ENCODE results near the gene RPP30.
A peak's percentile ranks its signal among the peaks of the same experiment; 100 is the strongest.
"Not testable (repeated sequence)": the region's sequence is repeated elsewhere in the genome, so short reads cannot be mapped to it uniquely, and the experiment has no call there.

The RPP30 gene

GRCh38 chr10:90866050-90866598 is 5.7 kb upstream of the RPP30 start:
- DNase-seq (ENCODE audit: insufficient read length, low spot score) (no peak), FAIRE-seq (peak; percentile 39)

DNA sequence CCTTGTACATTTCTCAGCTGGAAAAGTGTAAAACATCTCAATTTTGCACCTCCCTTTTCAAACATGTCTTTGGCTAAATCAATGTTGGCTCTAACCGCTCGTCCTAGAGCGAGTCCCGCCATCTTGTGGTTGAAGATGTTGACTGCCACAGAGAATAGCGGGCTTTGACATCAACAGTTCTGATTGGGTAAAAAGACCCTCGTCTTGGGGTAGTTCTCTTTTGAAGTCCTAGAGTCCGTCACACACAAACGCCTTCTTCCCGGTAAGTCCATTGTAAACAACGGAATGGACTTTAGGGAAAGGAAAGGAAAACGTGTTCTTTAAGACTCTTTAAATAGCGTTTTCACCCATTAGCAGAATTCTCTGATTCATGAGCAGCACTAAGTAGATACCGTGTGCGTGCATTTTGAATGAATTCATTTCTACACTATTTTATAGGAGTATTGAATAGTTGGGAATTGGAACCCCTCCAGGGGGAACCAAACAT is 452 bp upstream of the RPP30 start:
- FAIRE-seq, result no peak
- DNase-seq (ENCODE audit: insufficient read length, low spot score), result no peak

- FAIRE-seq (no peak), DNase-seq (ENCODE audit: insufficient read length, low spot score) (no peak)
Observed at GRCh38 chr10:90872648-90873020, 860 bp downstream of the RPP30 start.

DNA sequence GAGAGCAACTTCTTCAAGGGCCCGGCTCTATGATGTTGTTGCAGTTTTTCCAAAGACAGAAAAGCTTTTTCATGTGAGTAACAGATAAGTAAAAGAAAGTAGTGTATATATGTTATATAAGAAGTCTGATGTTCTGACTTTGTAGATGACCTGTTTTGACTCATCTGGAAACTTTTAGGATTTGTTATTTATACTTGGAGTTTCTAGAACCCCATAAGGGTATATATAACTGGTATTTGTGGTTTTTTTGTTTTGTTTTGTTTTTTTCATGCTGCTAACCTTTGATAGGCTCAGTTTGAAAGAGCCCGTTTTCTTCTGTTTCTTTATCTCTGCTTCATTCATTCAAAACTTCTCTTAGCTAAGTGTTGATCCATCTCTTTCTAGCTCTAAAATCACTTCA is 7.3 kb downstream of the RPP30 start:
- FAIRE-seq, result no peak

DNA sequence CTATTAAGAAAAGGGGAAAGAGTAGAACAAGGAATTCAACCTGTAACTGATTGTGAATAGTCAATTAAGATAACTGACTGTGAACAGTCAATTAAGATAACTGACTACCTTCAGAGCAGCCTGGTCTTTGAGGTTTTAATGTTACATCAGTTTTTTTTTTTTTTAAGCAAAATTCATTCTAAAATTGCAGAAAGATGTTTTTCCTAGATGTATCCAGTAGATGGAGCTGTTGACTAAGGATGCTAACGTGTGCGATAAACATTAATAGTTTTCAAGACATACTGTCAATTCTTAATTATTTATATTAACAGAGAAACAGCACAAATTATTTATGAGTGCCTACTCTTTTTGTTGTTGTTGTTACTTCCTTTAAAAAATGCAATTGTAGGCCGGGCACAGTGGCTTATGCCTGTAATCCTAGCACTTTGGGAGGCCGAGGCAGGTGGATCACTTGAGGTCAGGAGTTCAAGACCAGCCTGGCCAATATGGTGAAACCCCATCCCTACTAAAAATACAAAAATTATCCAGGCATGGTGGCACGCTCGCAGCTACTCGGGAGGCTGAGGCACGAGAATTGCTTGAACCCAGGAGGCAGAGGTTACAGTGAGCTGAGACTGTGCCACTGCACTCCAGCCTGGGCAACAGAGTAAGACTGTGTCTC is 8.4 kb downstream of the RPP30 start:
- peak; percentile 89 for FAIRE-seq
- DNase-seq (ENCODE audit: insufficient read length, low spot score), result not testable (repeated sequence)

More for the DNA sequence above, 7.3 kb downstream of the RPP30 start:
- DNase-seq (ENCODE audit: insufficient read length, low spot score), result no peak

DNA sequence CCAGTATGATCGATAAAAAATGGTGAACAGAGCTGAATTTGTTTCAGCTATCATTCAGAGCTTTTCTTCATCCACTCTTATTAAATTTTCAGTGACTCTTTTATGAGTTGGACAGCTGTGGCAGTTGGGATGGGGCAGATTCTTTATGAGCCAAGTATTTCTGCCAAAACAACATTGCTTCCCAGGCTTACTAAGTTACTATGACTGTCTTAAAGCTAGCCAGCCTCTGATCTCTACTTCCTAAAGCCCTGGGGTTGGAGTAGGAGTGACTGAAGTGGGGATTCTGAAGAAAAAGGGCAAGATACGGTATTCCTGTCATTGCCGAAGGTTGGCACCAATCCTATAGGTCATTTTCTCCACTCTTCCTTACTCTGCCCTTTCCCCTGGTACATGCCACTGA is 12.7 kb downstream of the RPP30 start:
- DNase-seq (ENCODE audit: insufficient read length, low spot score), result no peak

GRCh38 chr10:90885176-90885575 is 13.4 kb downstream of the RPP30 start:
- FAIRE-seq (no peak), DNase-seq (ENCODE audit: insufficient read length, low spot score) (no peak)

More for the DNA sequence above, 12.7 kb downstream of the RPP30 start:
- no peak for FAIRE-seq

GRCh38 chr10:90887555-90887954 is 15.8 kb downstream of the RPP30 start:
- FAIRE-seq, result no peak
- DNase-seq (ENCODE audit: insufficient read length, low spot score), result no peak

GRCh38 chr10:90888387-90888786 is 16.6 kb downstream of the RPP30 start:
- DNase-seq (ENCODE audit: insufficient read length, low spot score) (no peak), FAIRE-seq (no peak)

GRCh38 chr10:90889636-90890035 is 17.9 kb downstream of the RPP30 start:
- DNase-seq (ENCODE audit: insufficient read length, low spot score) (no peak), FAIRE-seq (no peak)

DNA sequence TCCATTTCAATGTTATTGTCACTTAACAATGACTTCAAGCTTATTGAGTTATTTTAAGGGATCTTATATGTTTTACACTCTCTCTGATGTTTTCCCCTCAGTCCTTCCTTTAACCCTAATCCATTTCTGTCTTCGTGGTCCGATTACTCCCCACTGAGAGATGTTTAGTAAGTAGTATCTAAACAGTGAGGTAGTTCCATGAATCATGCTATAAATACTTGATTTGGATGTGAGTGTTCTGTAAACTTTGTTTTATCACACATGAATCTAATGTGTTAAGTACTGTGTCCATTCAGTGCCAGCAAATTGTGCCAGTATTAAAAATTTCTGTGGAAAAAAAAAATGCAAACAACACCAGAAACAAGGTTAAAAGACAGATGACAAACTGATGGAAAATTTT is 18.6 kb downstream of the RPP30 start:
- FAIRE-seq (no peak), DNase-seq (ENCODE audit: insufficient read length, low spot score) (no peak)

DNA sequence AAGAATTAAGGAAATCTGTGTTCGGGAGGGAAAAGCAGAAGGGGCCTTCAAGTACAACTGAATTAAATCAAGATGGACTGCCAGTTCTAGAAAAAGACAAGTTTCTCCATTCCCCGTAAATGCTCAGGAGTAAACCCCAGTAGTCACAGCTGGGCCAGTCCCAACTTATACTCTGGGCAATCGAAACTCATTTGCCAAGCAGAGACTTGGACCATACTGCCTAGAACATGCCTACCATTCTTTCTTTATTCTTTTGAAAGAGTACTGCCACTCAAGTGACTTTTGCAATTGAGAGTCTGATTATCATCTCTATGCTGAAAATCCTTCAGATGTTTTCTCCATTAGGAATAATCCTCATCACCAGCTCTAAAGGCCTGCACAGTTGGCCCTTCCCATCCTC is 21.4 kb downstream of the RPP30 start:
- FAIRE-seq, result no peak

GRCh38 chr10:90896916-90897315 is 25.1 kb downstream of the RPP30 start:
- not testable (repeated sequence) for DNase-seq (ENCODE audit: insufficient read length, low spot score); FAIRE-seq

More for the DNA sequence above, 21.4 kb downstream of the RPP30 start:
- no peak for DNase-seq (ENCODE audit: insufficient read length, low spot score)

- DNase-seq (ENCODE audit: insufficient read length, low spot score) (no peak), FAIRE-seq (no peak)
Observed at GRCh38 chr10:90905925-90906324, 34.2 kb downstream of the RPP30 start.

DNA sequence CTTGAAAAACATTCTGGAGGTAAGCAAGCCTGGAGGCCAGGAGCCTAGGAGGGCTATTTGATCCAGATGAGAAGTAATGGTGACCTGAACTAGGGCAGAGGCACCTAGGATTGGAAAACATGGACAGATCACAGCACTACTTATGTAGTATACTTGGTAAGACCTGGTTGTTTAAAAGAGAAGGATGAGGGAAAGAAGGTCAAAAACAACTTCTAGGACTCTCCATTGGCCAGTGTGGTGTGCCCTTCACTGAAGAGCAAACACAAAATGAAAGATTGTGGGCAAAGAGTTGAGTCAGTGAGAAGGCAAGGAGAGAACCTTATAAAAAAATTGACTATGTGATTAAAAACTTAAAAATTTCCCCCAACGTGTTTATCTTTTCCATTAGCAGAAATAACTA is 34.8 kb downstream of the RPP30 start:
- FAIRE-seq (no peak), DNase-seq (ENCODE audit: insufficient read length, low spot score) (no peak)

- DNase-seq (ENCODE audit: insufficient read length, low spot score) (peak; percentile 44), FAIRE-seq (peak; percentile 97)
Observed at GRCh38 chr10:90911133-90912051, 39.6 kb downstream of the RPP30 start.

DNA sequence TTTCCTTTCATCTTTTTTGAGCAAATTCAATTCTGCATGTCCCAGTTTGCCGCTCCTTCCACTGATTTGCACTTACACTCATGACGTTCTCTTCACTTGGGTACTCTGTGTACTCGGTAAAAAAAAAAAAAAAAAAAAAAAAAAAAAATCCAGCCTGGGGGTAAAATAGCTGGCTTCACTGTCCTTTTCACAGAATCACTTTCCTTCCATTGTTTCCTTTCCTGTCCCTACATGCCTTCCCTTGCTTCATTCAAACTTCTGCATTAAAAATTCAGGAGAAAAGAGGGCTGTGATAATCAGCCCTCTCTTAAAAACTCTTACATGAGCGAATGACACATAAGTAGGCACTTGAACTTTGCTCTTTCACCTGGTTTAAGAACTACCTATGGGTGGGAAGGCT is 40.4 kb downstream of the RPP30 start:
- FAIRE-seq, result no peak

GRCh38 chr10:90912854-90913479 is 41.2 kb downstream of the RPP30 start:
- FAIRE-seq (peak; percentile 11), DNase-seq (ENCODE audit: insufficient read length, low spot score) (no peak)

More for the DNA sequence above, 40.4 kb downstream of the RPP30 start:
- DNase-seq (ENCODE audit: insufficient read length, low spot score), result no peak

DNA sequence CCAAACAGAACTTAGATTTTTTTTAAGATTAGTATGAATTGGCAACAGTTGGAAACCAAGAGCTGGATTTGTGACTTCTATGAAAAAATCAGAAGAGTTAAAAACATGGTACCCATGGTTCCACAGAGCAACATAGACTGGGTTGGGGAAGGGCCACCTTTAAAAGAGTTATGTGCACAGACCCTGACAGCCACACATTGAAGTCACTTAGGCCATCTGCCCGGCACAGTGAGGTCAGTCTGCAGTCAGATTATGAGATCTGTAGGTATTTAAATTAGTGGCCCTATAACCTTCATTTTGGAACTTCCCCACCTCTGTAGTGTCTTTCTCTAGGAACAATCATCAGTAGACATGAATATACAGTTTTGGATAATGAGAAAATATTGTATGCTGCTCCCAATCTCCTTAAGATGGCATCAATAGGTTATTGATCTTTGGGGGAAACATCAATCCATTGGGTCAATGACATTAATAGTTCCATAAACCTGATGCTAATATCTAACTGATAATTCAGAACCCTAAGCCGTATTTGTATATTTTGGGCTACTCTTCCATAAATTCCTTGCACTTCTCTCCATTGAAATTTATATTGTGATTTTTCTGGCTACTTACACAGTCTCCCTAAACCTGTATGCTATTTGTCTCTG is 42.1 kb downstream of the RPP30 start:
- no peak for DNase-seq (ENCODE audit: insufficient read length, low spot score)
- FAIRE-seq, result peak; percentile 33

- no peak for DNase-seq (ENCODE audit: insufficient read length, low spot score)
- no peak for FAIRE-seq
Observed at GRCh38 chr10:90914992-90915765, 43.4 kb downstream of the RPP30 start.

Data from GM19239 (cell line).